Stimulated activated CD8-positive, alpha-beta memory T cell treated with anti-CD3 and anti-CD28 coated beads, Interleukin-12 subunit alpha, Interleukin-12 subunit beta, amount 100 ng/mL, for 24 hours (primary cell): ENCODE results near the gene ZFHX2.
A peak's percentile ranks its signal among the peaks of the same experiment; 100 is the strongest.
"Not testable (repeated sequence)": the region's sequence is repeated elsewhere in the genome, so short reads cannot be mapped to it uniquely, and the experiment has no call there.

ENCODE experiments used
- DNase-seq: peaks from one replicate; pipeline ENCODE4 v3.0.0-alpha.2; 2020; ENCODE audit errors: extremely low read depth

ZFHX2 gene

GRCh38 chr14:23551266-23552028, at the start of gene ZFHX2:
ZFHX2 (minus strand) TSS chr14:23551765; CDS start chr14:23535325, 16,440 bp downstream.
- DNase-seq: peak; percentile 58

DNA sequence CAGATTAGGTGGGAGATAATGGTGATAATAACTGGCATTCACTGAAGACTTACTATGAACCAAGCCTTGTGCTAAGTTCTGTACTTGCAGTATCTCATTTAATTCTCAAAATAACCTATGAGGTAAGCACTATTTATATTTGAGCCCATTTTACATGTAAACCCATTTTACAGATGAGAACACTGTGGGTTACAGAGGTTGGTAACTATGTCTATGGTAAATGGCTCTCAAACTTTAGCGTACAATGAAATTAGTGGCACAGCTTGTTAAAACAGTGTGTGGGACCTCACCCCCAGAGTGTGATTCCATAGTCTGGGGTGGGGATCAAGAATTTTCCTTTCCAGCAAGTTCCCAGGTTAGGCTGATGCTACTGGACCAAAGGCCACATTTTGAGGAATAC, 49.2 kb upstream of the ZFHX2 start:
- no peak for DNase-seq

DNA sequence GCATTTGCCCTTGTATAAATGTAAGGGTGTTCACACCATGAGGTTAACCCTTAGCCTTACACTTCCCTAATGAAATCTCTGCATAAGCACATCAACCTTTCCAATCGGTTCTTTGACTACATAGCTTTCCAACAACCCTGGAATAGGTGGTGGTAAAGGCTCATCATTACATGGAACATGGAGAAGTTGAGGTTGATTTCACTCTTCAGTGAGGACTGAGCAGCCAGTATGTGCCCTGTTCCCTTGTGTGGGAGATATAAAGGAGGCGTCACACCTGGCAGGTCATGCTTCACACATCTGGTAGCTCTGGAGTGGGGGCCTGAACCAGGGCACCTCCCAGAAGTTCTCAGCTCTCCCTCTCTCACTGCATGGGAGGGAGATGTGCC, 48.8 kb upstream of the ZFHX2 start:
- no peak for DNase-seq

DNA sequence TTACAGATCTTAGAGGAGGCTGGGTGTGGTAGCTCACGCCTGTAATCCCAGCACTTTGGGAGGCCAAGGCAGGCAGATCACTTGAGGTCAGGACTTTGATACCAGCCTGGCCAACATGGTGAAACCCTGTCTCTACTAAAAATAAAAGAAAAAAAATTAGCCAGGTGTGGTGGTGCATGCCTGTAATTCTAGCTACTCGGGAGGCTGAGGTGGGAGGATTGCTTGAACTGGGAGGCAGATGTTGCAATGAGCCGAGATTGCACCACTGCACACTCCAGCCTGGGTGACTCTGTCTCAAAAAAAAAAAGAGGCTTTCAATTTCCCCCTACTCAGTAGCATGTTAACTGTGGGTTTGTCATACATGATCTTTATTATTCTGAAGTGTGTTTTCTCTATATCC, 42.6 kb upstream of the ZFHX2 start:
- DNase-seq: not testable (repeated sequence)

DNA sequence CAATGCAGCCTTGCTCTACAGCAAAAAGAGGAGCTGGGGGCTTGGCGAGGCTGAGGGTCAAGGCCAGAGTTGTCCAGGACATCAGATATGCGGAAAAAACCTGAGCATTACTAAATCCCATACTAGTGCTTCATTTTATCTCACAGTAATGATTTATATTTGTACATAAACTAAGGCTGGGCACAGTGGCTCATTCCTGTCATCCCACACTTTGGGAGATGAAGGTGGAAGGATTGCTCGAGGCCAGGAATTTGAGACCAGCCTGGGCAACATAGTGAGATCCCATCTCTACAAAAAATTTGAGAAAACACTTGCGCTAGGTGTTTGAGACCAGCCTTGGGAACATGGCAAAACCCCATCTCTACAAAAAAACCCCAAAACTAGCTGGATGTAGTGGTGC, 38.6 kb upstream of the ZFHX2 start:
- DNase-seq: no peak

DNA sequence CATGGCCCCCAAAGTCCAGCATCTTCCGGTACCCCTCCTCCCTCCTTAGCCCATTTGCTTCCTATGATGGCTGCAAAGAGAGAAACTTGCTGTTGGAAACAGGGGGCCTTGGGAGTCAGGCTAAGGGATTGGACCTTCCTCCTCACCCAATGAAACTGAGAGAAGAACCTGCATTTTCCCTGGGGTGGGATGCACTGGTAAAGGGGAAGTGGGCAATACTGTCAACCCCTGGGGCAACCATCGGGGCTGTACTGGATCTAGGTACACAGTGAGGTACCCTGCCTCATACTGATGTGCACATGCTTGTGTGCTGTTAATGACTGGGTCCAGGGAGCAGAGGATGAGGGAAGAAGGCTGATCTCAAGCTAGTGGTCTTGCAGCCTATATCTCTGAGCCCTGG, 38.0 kb upstream of the ZFHX2 start:
- DNase-seq: no peak

DNA sequence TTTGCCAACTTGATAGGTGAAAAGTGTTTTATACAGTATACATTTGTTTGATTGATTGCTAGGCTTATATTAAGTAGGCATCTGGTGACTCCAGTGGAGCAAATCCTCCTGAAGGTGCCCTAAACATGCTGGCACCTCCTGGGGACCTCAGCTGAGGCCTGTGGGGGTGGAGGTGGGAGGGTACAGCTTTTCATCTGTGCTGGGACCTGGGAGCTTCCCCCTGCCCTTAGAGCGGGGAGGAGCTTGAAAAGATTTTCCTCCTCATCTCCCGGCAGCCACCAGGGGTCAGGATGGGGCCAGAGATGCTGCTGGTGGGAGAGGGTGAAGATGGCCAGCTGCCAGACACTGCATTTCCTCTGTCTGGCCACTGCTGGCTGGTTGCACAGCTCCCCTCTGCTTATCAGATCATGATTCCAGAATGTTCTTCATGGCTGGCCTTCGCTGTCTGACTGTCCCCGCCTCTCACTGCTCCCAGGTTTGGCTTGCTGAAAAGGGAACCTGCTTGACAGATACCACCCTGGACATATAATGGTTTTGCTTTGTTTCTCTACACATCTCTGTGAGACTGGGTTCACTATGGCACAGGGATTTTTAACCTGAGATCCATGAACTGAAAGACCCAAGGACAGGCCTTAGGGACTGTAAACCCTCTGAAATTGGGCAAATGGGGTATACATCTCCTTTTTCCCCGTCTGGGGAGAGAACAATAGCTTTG, 37.5 kb upstream of the ZFHX2 start:
- DNase-seq: peak; percentile 47

DNA sequence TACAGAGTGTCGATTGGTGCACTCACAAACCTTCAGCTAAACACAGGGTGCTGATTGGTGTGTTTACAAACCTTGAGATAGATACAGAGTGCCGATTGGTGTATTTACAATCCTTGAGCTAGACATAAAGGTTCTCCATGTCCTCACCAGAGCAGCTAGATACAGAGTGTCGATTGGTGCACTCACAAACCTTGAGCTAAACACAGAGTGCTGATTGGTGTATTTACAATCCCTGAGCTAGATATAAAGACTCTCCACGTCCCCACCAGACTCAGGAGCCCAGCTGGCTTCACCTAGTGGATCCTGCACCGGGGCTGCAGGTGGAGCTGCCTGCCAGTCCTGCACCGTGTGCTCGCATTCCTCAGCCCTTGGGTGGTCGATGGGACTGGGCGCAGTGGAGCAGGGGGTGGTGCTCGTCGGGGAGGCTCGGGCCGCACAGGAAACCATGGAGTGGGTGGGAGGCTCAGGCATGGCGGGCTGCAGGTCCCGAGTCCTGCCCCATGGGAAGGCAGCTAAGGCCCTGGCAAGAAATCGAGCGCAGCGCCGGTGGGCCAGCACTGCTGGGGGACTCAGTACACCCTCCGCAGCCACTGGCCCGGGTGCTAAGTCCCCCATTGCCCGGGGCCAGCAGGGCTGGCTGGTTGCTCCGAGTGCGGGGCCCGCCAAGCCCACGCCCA, 33.1 kb upstream of the ZFHX2 start:
- DNase-seq: not testable (repeated sequence)

GRCh38 chr14:23583761-23584526, 32.4 kb upstream of the ZFHX2 start:
- DNase-seq: not testable (repeated sequence)

DNA sequence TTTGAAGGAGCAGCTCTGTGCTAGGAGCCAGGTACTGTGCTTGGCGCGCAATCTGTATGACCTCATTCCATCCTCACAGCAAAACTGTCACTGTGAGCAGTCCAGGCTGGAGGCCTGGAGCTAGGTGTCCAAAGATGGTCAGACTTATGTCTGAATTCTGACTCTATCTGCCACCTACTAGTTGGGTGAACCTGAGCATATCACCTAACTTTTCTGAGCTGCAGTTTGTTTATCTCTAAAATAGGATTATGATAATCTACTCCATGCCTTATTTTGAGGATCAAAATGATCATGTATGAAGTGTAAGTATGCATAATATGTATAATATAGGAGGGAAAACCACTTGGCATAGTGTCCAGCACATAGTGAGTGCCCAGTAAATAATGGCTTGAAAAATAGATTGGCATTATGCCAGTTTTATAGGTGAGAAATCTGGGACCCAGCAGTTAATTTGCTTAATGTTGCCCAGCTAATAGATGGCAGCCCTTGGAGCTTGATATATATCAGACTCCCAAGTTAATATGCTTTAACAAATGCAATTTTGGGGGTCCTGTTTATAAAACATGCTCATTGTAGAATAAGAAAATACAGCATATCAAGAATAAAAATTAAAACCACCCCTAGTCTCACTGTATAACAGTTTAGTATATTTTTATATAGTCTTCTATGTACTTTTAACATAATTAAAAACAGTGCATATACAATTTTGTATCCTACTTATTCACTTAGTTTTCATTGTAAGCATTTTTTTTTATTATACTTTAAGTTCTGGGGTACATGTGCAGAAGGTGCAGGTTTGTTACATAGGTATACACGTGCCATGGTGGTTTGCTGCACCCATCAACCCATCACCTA, 31.6 kb upstream of the ZFHX2 start:
- no peak for DNase-seq

GRCh38 chr14:23580948-23581281, 29.4 kb upstream of the ZFHX2 start:
- DNase-seq: no peak

- DNase-seq: no peak
These were observed 28.8 kb upstream of the ZFHX2 start for GRCh38 chr14:23580152-23580926.

DNA sequence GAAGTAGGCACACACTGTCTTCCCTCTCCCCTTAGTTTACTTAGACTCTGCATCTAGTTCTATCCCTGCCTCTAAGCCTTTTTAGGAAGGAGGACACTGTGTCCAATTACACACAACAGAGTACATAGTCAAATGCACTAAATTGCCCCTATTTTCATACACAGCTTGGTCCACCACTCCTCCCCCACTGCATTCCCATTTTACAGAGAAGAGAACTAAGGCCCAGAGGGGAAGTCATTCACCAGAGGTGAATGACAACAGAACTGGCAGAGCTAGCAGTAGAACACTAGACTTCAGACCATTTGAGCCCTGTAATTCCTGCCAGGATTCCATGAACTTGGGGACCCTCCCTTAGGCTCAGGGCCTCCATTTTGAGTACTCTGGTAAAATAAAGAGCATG, 28.2 kb upstream of the ZFHX2 start:
- no peak for DNase-seq

DNA sequence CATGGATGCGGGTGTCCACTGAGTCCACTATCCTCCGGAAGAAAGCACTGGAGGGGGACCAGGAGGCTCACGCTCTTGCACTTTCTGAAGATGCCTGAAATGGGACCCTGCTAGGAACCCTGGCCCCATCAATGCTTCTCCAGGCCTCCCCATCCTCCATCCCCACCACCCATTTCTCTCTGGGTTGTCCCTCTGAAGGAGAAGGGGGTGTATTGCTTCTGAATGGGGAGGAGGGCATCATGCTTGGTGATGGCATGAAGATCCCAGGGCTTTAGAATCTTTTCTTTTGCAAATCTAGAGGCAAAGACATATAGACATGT, 27.7 kb upstream of the ZFHX2 start:
- no peak for DNase-seq

GRCh38 chr14:23578560-23579310, 27.2 kb upstream of the ZFHX2 start, which contains the start of gene JPH4:
JPH4 (minus strand) TSS chr14:23578790; CDS start chr14:23577453, 1,337 bp downstream.
- no peak for DNase-seq

DNA sequence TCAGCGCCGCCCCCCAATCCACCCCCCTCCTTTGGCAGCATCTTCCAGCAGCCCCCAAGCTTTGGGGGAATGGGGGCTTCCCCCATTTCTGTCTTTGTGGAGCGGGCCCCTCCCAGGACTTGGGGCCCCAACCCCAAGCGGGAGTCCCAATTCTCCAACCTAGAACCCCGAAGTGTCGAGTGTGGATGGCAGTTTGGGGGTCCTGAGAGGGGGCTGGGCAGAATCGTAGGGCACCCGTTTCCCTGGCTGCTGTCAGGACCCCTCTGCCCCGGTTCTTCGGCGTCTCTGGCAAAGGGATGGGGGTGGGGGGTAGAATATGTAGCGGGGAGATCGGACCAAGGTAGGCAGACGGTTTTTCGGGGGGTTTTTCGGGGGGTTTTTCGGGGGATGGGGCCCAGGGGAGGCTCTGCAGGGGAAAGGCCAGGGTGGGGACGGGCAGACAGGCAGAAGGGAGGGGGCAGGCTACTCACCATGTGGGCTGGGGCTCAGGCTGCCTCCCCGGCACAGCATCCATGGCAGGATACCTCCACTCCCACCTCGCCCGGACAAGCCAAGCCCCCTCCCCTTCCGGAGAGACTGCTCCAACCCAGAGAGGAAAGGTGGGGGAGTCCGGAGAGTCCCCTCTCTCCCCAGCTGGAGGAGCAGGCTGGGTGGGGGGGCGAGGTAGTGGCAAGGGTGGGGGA, 26.3 kb upstream of the ZFHX2 start:
- no peak for DNase-seq

DNA sequence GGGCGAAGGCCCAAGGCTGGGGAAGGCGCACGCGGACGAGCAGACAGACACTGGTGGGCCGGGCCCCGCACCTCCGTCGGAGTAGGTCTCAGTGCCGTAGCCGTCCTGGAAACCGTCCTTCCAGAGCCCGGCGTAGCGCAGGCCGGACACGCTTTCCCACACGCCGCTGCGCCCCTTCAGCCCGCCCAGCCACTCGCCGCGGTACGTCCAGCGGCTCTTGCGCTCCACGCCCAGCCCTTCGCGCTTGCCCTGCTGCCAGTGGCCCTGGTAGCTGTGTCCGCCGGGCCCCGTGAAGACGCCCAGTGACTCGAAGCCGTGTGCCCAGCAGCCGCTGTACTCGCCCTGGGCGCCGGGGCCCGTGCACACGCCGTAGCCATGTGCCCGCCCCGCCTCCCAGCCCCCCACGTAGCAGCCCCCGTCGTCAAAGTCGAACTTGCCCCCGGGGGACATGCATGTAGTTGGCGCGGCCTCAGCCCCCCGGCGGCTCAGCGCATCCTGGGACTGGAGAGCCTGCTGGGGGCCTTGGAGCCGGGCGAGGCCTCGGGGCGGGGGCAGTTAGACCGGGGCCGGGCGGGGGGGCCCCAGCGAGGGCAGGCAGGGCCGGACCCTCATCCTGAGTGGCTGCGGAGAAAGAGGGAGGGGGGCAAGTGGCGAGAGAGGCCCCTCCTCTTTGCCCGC, 25.6 kb upstream of the ZFHX2 start:
- DNase-seq: no peak

DNA sequence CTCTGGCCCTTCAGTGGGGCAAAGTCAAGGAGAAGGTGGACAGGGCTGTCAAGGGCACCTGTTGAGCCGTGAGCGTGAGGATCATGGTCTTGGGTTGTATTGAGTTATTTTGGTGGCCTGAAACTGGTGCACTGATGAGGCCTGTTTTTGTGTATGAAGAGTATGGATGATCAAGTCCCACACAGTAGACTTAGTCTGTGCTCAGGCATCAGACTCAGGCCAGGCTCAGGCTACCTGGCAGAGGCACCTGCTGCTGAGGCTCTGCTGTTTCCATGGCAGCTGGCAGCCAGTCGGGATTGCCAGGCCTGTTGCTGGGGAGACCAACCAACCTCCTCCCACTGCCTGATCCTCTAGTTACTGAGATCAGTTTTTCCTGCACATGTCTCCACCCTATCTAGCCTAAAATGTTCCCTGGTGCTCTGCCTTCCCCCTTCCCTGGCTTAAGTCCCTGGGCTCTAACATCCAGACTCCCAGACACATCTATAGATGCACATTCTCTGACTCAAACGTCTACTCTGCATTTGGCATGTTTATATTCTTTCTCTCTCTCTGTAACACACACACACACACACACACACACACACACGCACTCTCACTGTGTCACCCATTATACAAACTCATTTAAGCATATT, 21.9 kb upstream of the ZFHX2 start:
- DNase-seq: no peak
